Measurements from ENCODE around the gene IGF2R.

GRCh38 chr6:160057080-160057479 lies 88.2 kb downstream of the IGF2R start:
- no peak for TF ChIP-seq EP300 (IDR thresholded peaks at IDR 0.05)
- no peak for TF ChIP-seq CTCF (IDR thresholded peaks at IDR 0.05)
- TF ChIP-seq POLR2A (IDR thresholded peaks at IDR 0.05), result no peak

Measured in stomach (tissue), 4 donors.